ENCODE measurements around the gene OCSTAMP.

GRCh38 chr20:46520976-46521579 is 29.4 kb downstream of the OCSTAMP start:
- TF ChIP-seq CTCF (conservative IDR thresholded peaks at IDR 0.05) (peak; percentile 85), ZFX (IDR thresholded peaks at IDR 0.05) (no peak)
